Measurements from ENCODE around the gene C16orf90. TPM values are rescaled to one million over a fixed set of nuclear protein-coding genes. Genes with fewer than 3 reads are reported as not detected.

Gene C16orf90, protein sequence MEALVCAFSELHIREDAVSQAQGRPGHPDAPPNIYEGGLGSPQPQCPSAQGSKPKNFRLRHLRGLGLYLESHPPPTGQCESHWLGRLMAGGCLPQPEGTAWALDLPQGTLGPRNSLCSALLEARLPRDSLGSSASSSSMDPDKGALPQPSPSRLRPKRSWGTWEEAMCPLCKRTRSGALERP
- not detected in 2 replicates for total RNA-seq

DNA sequence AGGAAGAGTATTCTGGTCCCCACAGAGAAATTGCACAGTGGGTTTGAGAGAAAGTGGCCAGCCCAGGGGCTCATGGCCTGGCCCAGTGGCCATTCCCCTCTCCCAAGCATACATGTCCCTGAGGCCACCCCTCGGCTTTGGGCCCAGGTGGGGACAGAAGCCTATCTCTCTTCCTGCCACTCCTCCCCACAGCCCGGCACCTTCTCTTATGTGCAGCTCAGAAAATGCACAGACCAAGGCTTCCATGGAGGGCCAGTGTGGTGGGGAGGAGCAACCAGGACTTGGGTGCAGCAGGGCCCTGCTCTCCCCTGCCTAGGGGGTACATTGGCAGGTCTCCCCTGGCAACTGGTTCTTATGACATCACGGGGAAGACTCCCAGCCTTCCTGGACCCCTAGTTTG is at the start of gene C16orf90:
Gene C16orf90 (minus strand): TSS at position 314 of the 400 bp plus-strand sequence. CDS start 68 bp downstream, at position 246.

Other genes with a start within 250 kb of the C16orf90 start
- 0.53 and 1.2 TPM in 2 replicates for gene MEFV, start 238.9 kb downstream of the C16orf90 start, total RNA-seq
- gene ZNF263, start 212.0 kb downstream of the C16orf90 start, total RNA-seq: 27.1 and 32.0 TPM in 2 replicates
- gene TIGD7, start 190.1 kb downstream of the C16orf90 start, total RNA-seq: 1.2 and 2.3 TPM in 2 replicates
- 3.2 and 12.2 TPM in 2 replicates for gene ZNF75A, start 190.0 kb downstream of the C16orf90 start, total RNA-seq
- gene OR2C1, start 139.6 kb downstream of the C16orf90 start, total RNA-seq: not detected in 2 replicates
- gene ZSCAN32, start 94.5 kb downstream of the C16orf90 start, total RNA-seq: 7.1 and 10.4 TPM in 2 replicates
- 6.6 and 9.6 TPM in 2 replicates for gene ZNF174, start 94.3 kb downstream of the C16orf90 start, total RNA-seq
- 1.1 and 1.2 TPM in 2 replicates for gene ZNF597, start 52.0 kb downstream of the C16orf90 start, total RNA-seq
- gene NAA60, start 51.8 kb downstream of the C16orf90 start, total RNA-seq: 9.5 and 11.3 TPM in 2 replicates
- gene CLUAP1, start 5.5 kb upstream of the C16orf90 start, total RNA-seq: 17.9 and 23.2 TPM in 2 replicates
- gene NLRC3, start 81.9 kb upstream of the C16orf90 start, total RNA-seq: not detected in 2 replicates
- 5.7 and 6.1 TPM in 2 replicates for gene SLX4, start 116.1 kb upstream of the C16orf90 start, total RNA-seq
- 3.5 and 7.2 TPM in 2 replicates for gene DNASE1, start 159.2 kb upstream of the C16orf90 start, total RNA-seq
- 96.8 and 156 TPM in 2 replicates for gene TRAP1, start 222.0 kb upstream of the C16orf90 start, total RNA-seq